Suprapubic skin (tissue), 4 donors: ENCODE data around the gene OR6A2. TPM values are rescaled to one million over a fixed set of nuclear protein-coding genes. Genes with fewer than 3 reads are reported as not detected.
A peak's percentile ranks its signal among the peaks of the same experiment; 100 is the strongest.
"Not testable (repeated sequence)": the region's sequence is repeated elsewhere in the genome, so short reads cannot be mapped to it uniquely, and the experiment has no call there.

Source experiments
- DNase-seq, 2 donors: peaks; one replicate each; pipeline ENCODE4 v3.0.0-alpha.2; 2019; ENCODE audit warnings: low spot score in 2 of 2
- H3K27ac ChIP-seq: fragments of 200-600 bp; sonication (generic); one replicate; pipeline ENCODE4 v1.5.1; 2019
- H3K27me3 ChIP-seq: fragments of 200-600 bp; sonication (generic); one replicate; pipeline ENCODE4 v1.5.1; 2019
- H3K36me3 ChIP-seq: fragments of 200-600 bp; sonication (generic); one replicate; pipeline ENCODE4 v1.5.1; 2019
- H3K4me1 ChIP-seq: fragments of 200-600 bp; sonication (generic); one replicate; pipeline ENCODE4 v1.5.1; 2019
- H3K4me3 ChIP-seq: fragments of 200-600 bp; sonication (generic); one replicate; pipeline ENCODE4 v1.5.1; 2019; ENCODE audit warnings: mild to moderate bottlenecking
- H3K9me3 ChIP-seq: fragments of 200-600 bp; sonication (generic); one replicate; pipeline ENCODE4 v1.5.1; 2019
- CTCF ChIP-seq, 2 donors: fragments of 200-600 bp in 1 of 2; fragments of 450-650 bp in 1 of 2; sonication (generic) in 1 of 2; IDR thresholded peaks; one replicate each; pipeline ENCODE4 v1.5.1; 2016 to 2019; ENCODE audit warnings: antibody characterized with exemption in 2 of 2, mild to moderate bottlenecking in 1 of 2, moderate library complexity in 1 of 2
- EP300 ChIP-seq: sonication (generic); formaldehyde crosslinking; IDR thresholded peaks from one replicate; pipeline ENCODE4 v1.6.1; 2017; ENCODE audit warnings: antibody characterized with exemption
- POLR2A ChIP-seq, 2 donors: fragments of 450-650 bp; IDR thresholded peaks; one replicate each; pipeline ENCODE4 v1.6.1; 2017; ENCODE audit warnings: antibody characterized with exemption in 2 of 2, mild to moderate bottlenecking in 2 of 2, moderate library complexity in 2 of 2
- POLR2AphosphoS5 ChIP-seq, 3 donors: sonication (generic); formaldehyde crosslinking; IDR thresholded peaks; one replicate each; pipeline ENCODE4 v1.6.1; 2017; ENCODE audit warnings: antibody characterized with exemption in 3 of 3
- WGBS: methylation state at CpG from one replicate; pipeline ENCODE4 v1.1.5; 2018; 5-methylcytosine and 5-hydroxymethylcytosine counted together
- total RNA-seq, 4 donors: library from RNA; depleted of rRNA; stranded (reverse); fragments of >200 nt; gene quantifications; one replicate each; pipeline ENCODE4 v1.1.0, GENCODE V29; 2016

OR6A2 gene
- total RNA-seq, 4 donors from 2014 or later = 0.72 TPM; not detected in 3

GRCh38 chr11:6817694-6818093, 18.2 kb upstream of the OR6A2 start:
- TF ChIP-seq POLR2AphosphoS5 (IDR thresholded peaks at IDR 0.05) (no peak), EP300 (no peak), CTCF (IDR thresholded peaks at IDR 0.05) (no peak), POLR2A (IDR thresholded peaks at IDR 0.05) (no peak)
- H3K27ac ChIP-seq = no peak overlapping the region
- no peaks in the 10 kb centered on the region for H3K9me3 ChIP-seq
- no peaks in the 10 kb centered on the region for H3K36me3 ChIP-seq
- H3K4me1 ChIP-seq = no peaks in the 10 kb centered on the region
- H3K27me3 ChIP-seq = peaks cover 3% of the 10 kb centered on the region
- DNase-seq = no peak
- WGBS = 67% methylated on average over 1 of the region's 1 CpG
- no peak overlapping the region for H3K4me3 ChIP-seq

- no peaks in the 10 kb centered on the region for H3K36me3 ChIP-seq
- H3K27me3 ChIP-seq = peaks cover 3% of the 10 kb centered on the region
- no peak for DNase-seq
- H3K4me1 ChIP-seq = no peaks in the 10 kb centered on the region
- H3K4me3 ChIP-seq = no peak overlapping the region
- no peaks in the 10 kb centered on the region for H3K9me3 ChIP-seq
- WGBS = 59% methylated on average over 2 of the region's 2 CpGs
- TF ChIP-seq EP300 (no peak), POLR2A (IDR thresholded peaks at IDR 0.05) (no peak), CTCF (IDR thresholded peaks at IDR 0.05) (no peak), POLR2AphosphoS5 (IDR thresholded peaks at IDR 0.05) (no peak)
- no peak overlapping the region for H3K27ac ChIP-seq
These were observed 14.2 kb upstream of the OR6A2 start for GRCh38 chr11:6813656-6814055.

- H3K9me3 ChIP-seq = no peaks in the 10 kb centered on the region
- TF ChIP-seq POLR2AphosphoS5 (IDR thresholded peaks at IDR 0.05) (no peak), POLR2A (IDR thresholded peaks at IDR 0.05) (no peak), CTCF (IDR thresholded peaks at IDR 0.05) (peak in 1 of 2 donors; percentile 84)
- no peak overlapping the region for H3K27ac ChIP-seq
- H3K4me1 ChIP-seq = no peaks in the 10 kb centered on the region
- 20% methylated on average over 5 of the region's 6 CpGs for WGBS
- DNase-seq = no peak
- H3K27me3 ChIP-seq = peaks cover 3% of the 10 kb centered on the region
- no peaks in the 10 kb centered on the region for H3K36me3 ChIP-seq
- H3K4me3 ChIP-seq = no peak overlapping the region
These were observed 13.0 kb upstream of the OR6A2 start for GRCh38 chr11:6812390-6813005.

- not testable (repeated sequence) for H3K27ac ChIP-seq, DNase-seq, H3K4me1 ChIP-seq, H3K36me3 ChIP-seq, H3K9me3 ChIP-seq, H3K4me3 ChIP-seq, H3K27me3 ChIP-seq
These were observed 1.6 kb upstream of the OR6A2 start for GRCh38 chr11:6801075-6801474.

GRCh38 chr11:6794639-6795038, 4.8 kb downstream of the OR6A2 start:
- Histone ChIP-seq H3K9me3 (no peaks in the 10 kb centered on the region), H3K4me1 (no peaks in the 10 kb centered on the region), H3K4me3 (no peak overlapping the region), H3K27me3 (no peaks in the 10 kb centered on the region), H3K36me3 (no peaks in the 10 kb centered on the region), H3K27ac (no peak overlapping the region)
- no peak for DNase-seq
- WGBS = 96% methylated on average over 4 of the region's 4 CpGs
- TF ChIP-seq CTCF (IDR thresholded peaks at IDR 0.05) = no peak
- TF ChIP-seq EP300 = no peak
- no peak for TF ChIP-seq POLR2AphosphoS5 (IDR thresholded peaks at IDR 0.05)
- TF ChIP-seq POLR2A (IDR thresholded peaks at IDR 0.05) = no peak

- 46% methylated on average over 2 of the region's 2 CpGs for WGBS
- no peaks in the 10 kb centered on the region for H3K4me1 ChIP-seq
- DNase-seq = no peak
- H3K4me3 ChIP-seq = no peak overlapping the region
- no peaks in the 10 kb centered on the region for H3K9me3 ChIP-seq
- H3K27me3 ChIP-seq = no peaks in the 10 kb centered on the region
- no peaks in the 10 kb centered on the region for H3K36me3 ChIP-seq
- TF ChIP-seq EP300 (no peak), POLR2AphosphoS5 (IDR thresholded peaks at IDR 0.05) (no peak), POLR2A (IDR thresholded peaks at IDR 0.05) (no peak), CTCF (IDR thresholded peaks at IDR 0.05) (no peak)
- H3K27ac ChIP-seq = no peak overlapping the region
These were observed 8.9 kb downstream of the OR6A2 start for GRCh38 chr11:6790546-6790945.
